K562 (cell line): Measurements from ENCODE around the gene TK1. TPM values are rescaled to one million over a fixed set of nuclear protein-coding genes. Genes with fewer than 3 reads are reported as not detected.

ENCODE experiments used
- ATAC-seq: fragments of 200-7000 bp; cut with Tn5 transposase; 3 replicates; pipeline ENCODE4 v1.9.1; 2020; ENCODE audit warnings: moderate library complexity
- BruUV-seq: library from RNA; stranded (reverse); fragments of 400-500 nt; replicated peaks from 2 replicates; lab custom pipeline; 2021; lab: Mats Ljungman, UMichigan
- CTCF ChIA-PET: fragments of 300-600 bp; formaldehyde crosslinking; extraction: SDS; loops from one replicate; lab custom pipeline; 2021; ENCODE audit warnings: low intra/inter-chr PET ratio; lab: Yijun Ruan, JAX
- POLR2A ChIA-PET: fragments of 300-600, 350-650 bp; sonication (Branson Sonifier 250); formaldehyde crosslinking; extraction: SDS; loops from one replicate; lab custom pipeline; 2021; ENCODE audit warnings: antibody characterized with exemption, inconsistent platforms; lab: Yijun Ruan, JAX
- DNase-seq, 4 experiments: peaks; one replicate each; pipeline versions ENCODE4 v3.0.0 to v3.0.0-alpha.2; 2011 to 2018; ENCODE audit warnings: low spot score in 3 of 4, mixed read lengths in 3 of 4; ENCODE audit errors: extremely low read depth in 1 of 4
- FAIRE-seq: peaks from 2 replicates; lab custom pipeline; 2011; peaks lifted over from hg19 to GRCh38; lab: Jason Lieb, UNC
- H2AFZ ChIP-seq: 2 replicates; pipeline ENCODE4 v1.6.0; 2011; ENCODE audit warnings: low read depth, low read length, control low read depth, inconsistent platforms
- H3K27ac ChIP-seq: fragments of 200-600 bp; 3 replicates; pipeline ENCODE4 v1.8.0; 2011; ENCODE audit warnings: low read depth, mild to moderate bottlenecking, control low read depth, inconsistent platforms, low read length, moderate library complexity, mixed read lengths; ENCODE audit errors: extremely low read depth
- H3K27me3 ChIP-seq, 2 experiments: fragments of 300-600 bp in 1 of 2; 2 replicates in 1 of 2; 3 replicates in 1 of 2; pipeline versions ENCODE4 v1.6.0 to v1.8.0; 2011; ENCODE audit warnings: inconsistent platforms in 2 of 2, low read length in 2 of 2, mild to moderate bottlenecking in 1 of 2, mixed read lengths in 1 of 2, moderate library complexity in 1 of 2; ENCODE audit not compliant: control insufficient read depth in 2 of 2, insufficient read depth in 2 of 2
- H3K36me3 ChIP-seq: fragments of 300-600 bp; 3 replicates; pipeline ENCODE4 v1.8.0; 2011; ENCODE audit warnings: mild to moderate bottlenecking, low read length, inconsistent platforms; ENCODE audit not compliant: control insufficient read depth, insufficient read depth
- H3K4me1 ChIP-seq, 2 experiments: fragments of 200-600 bp in 1 of 2; replicated peaks in 1 of 2; 2 replicates in 1 of 2; 3 replicates in 1 of 2; pipeline versions ENCODE4 v1.5.1 to v1.8.0; 2011; ENCODE audit warnings: inconsistent platforms in 2 of 2, low read length in 2 of 2, mild to moderate bottlenecking in 1 of 2, mixed read lengths in 1 of 2, moderate library complexity in 1 of 2; ENCODE audit not compliant: control insufficient read depth in 2 of 2, insufficient read depth in 2 of 2
- H3K4me2 ChIP-seq: 2 replicates; pipeline ENCODE4 v1.6.1; 2011; ENCODE audit warnings: low read length, control low read depth, inconsistent platforms, mixed read lengths; ENCODE audit not compliant: insufficient read depth
- H3K4me3 ChIP-seq: fragments of 200-600 bp; sonication (generic), shearing (Covaris generic); 2 replicates; pipeline ENCODE4 v1.5.1; 2016; ENCODE audit warnings: control low read depth, inconsistent platforms
- H3K79me2 ChIP-seq: fragments of 200-600 bp; 3 replicates; pipeline ENCODE4 v1.8.0; 2011; ENCODE audit warnings: low read length, inconsistent platforms; ENCODE audit not compliant: control insufficient read depth, insufficient read depth
- H3K9ac ChIP-seq, 2 experiments: 2 replicates each; pipeline versions ENCODE4 v1.6.0 to v1.6.1; 2011; ENCODE audit warnings: low read depth in 2 of 2, low read length in 2 of 2, control low read depth in 1 of 2, inconsistent platforms in 1 of 2, mild to moderate bottlenecking in 1 of 2, mixed read lengths in 1 of 2; ENCODE audit not compliant: insufficient read depth in 1 of 2
- H3K9me1 ChIP-seq: one replicate; pipeline ENCODE4 v1.6.0; 2011; ENCODE audit warnings: inconsistent platforms, mild to moderate bottlenecking, low read length, moderate library complexity; ENCODE audit not compliant: control insufficient read depth, insufficient read depth
- H3K9me3 ChIP-seq: replicated peaks from 2 replicates; pipeline ENCODE4 v1.5.1; 2011; ENCODE audit warnings: low read depth, low read length, inconsistent platforms; ENCODE audit not compliant: control insufficient read depth, insufficient read depth
- H4K20me1 ChIP-seq: replicated peaks from 2 replicates; pipeline ENCODE4 v1.6.1; 2011; ENCODE audit warnings: low read length, inconsistent platforms, mixed read lengths; ENCODE audit not compliant: control insufficient read depth, insufficient read depth
- RBFOX2 ChIP-seq: fragments of 200-400 bp; formaldehyde crosslinking; IDR thresholded peaks from 2 replicates; pipeline ENCODE4 v1.6.1; 2017; ENCODE audit warnings: low read depth, mild to moderate bottlenecking, low read length, moderate library complexity
- RBM34 ChIP-seq: fragments of 200-400 bp; formaldehyde crosslinking; IDR thresholded peaks from 2 replicates; pipeline ENCODE4 v1.6.1; 2018; ENCODE audit warnings: low read length, borderline replicate concordance; ENCODE audit not compliant: insufficient read depth
- WGBS: fragments of 100-300 bp; shearing (Covaris generic); methylation state at CpG from one replicate; pipeline ENCODE4 v1.1.6; 2016; ENCODE audit warnings: low coverage, mixed read lengths; ENCODE audit not compliant: insufficient coverage; ENCODE audit errors: missing lambda C conversion rate; 5-methylcytosine and 5-hydroxymethylcytosine counted together
- in situ Hi-C: fragments of 300-500 bp; cut with MboI; formaldehyde crosslinking; loops from 4 replicates; pipeline ENCODE4 v1.15.0; 2018; ENCODE audit warnings: inconsistent platforms, mixed read lengths
- intact Hi-C: fragments of 100-400 bp; cut with micrococcal nuclease; formaldehyde crosslinking; loops from 2 replicates; pipeline ENCODE4 v1.14.2; 2022
- polyA plus RNA-seq, 8 experiments: library from polyadenylated mRNA; depleted of rRNA in 4 of 8; stranded (reverse) in 5 of 8; unstranded in 3 of 8; fragments of >200 nt; fragmentation: Nextera tagmentation in 2 of 8; fragmentation: Illumina TruSeq in 1 of 8; extraction: Ambion mirVana in 2 of 8; extraction: Trizol in 1 of 8; gene quantifications; 2 replicates each; pipeline versions ENCODE4 v1.2.1 to v1.2.3, GENCODE V29; 2011 to 2014; ENCODE audit warnings: inconsistent platforms in 1 of 8, missing spikeins in 1 of 8
- total RNA-seq, 7 experiments: library from RNA; depleted of rRNA in 6 of 7; stranded (reverse); fragments of >200 nt in 6 of 7; fragmentation: Illumina TruSeq in 2 of 7; extraction: Trizol in 2 of 7; gene quantifications; 2 replicates each; pipeline versions ENCODE4 v1.2.1 to v1.2.3, GENCODE V29; 2011 to 2021; ENCODE audit warnings: low replicate concordance in 1 of 7
- TF ChIP-seq, protein P1 (sequence below): sonication (generic); formaldehyde crosslinking; IDR thresholded peaks from 2 replicates; pipeline ENCODE4 v1.8.1; 2023; ENCODE audit warnings: missing genetic modification reagents, mild to moderate bottlenecking, borderline replicate concordance

TK1 gene
- total and polyA plus RNA-seq, 9 of the 15 experiments (the other 6 are each of a cell fraction or from before 2014, with no cell fraction given), result 8.4 to 280 (median 103) TPM

DNA sequence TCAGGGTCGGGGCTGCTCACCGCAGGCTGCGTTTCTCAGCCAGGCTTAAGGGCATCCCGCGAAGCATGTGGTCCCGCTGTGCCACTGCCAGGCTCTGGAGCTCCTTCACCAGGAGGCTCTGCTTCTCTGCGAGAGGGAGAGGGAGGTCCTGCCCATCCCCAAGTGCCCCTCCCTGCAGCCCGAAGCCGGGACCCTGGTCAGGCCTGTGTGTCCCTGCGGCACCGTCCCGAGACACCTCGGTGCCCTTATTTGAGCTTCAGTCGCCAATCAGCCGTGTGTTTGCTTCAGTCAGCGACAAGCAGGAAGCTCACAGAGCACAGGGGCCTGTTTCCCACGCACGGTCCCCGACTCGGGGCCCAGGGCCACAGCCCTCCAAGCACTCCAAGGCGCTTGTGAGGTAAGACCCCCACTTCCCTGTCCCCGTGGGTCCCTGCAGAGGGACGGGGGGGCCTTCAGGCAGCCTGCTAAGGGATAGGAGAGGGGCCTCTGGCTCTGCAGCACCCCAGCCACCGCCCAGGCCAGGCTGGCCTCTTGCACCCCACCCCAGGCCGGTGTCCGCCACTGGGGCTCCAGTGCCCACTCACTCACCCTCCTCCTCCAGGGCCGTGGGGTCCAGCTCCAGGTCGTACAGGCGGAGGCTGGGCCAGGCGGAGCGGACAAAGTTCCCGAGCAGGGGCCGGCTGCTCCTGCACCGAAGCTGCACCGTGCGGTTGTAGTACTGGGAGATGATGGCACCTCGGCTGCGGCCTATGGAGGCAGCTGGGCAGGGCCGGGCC, 61.5 kb downstream of the TK1 start:
- CTCF ChIA-PET, result no interaction called here
- H3K27ac ChIP-seq, result no peak overlapping the region; the same call in 2 of the 3 replicates
- peaks cover 22 to 85% of the 10 kb centered on the region in 2 experiments for H3K4me1 ChIP-seq
- no TSS peak for BruUV-seq
- H3K27me3 ChIP-seq, result no peaks in the 10 kb centered on the region
- no peak overlapping the region for H2AFZ ChIP-seq
- H3K9ac ChIP-seq, result peak overlapping the region; percentile 82 to 95; a peak in 3 of 4 replicates
- no peak for DNase-seq
- H3K4me2 ChIP-seq, result no peak overlapping the region
- H3K9me1 ChIP-seq, result no peaks in the 10 kb centered on the region
- H3K9me3 ChIP-seq, result no peaks in the 10 kb centered on the region
- FAIRE-seq, result no peak
- POLR2A ChIA-PET, result interaction anchor here (0.8 kb wide), 1 partner anchor 11 kb away, joined by 3 read pairs; no protein-coding TSS in a partner anchor
- intact Hi-C loops, result loop anchor here (5.0 kb wide), 1 partner anchor 42 kb away; the partner anchor contains the start of gene SYNGR2
- ATAC-seq, result no peak
- no peak overlapping the region for H3K4me3 ChIP-seq
- peaks cover 68% of the 10 kb centered on the region for H3K36me3 ChIP-seq
- 96% methylated on average over 25 of the region's 39 CpGs for WGBS
- TF ChIP-seq, protein P1, sequence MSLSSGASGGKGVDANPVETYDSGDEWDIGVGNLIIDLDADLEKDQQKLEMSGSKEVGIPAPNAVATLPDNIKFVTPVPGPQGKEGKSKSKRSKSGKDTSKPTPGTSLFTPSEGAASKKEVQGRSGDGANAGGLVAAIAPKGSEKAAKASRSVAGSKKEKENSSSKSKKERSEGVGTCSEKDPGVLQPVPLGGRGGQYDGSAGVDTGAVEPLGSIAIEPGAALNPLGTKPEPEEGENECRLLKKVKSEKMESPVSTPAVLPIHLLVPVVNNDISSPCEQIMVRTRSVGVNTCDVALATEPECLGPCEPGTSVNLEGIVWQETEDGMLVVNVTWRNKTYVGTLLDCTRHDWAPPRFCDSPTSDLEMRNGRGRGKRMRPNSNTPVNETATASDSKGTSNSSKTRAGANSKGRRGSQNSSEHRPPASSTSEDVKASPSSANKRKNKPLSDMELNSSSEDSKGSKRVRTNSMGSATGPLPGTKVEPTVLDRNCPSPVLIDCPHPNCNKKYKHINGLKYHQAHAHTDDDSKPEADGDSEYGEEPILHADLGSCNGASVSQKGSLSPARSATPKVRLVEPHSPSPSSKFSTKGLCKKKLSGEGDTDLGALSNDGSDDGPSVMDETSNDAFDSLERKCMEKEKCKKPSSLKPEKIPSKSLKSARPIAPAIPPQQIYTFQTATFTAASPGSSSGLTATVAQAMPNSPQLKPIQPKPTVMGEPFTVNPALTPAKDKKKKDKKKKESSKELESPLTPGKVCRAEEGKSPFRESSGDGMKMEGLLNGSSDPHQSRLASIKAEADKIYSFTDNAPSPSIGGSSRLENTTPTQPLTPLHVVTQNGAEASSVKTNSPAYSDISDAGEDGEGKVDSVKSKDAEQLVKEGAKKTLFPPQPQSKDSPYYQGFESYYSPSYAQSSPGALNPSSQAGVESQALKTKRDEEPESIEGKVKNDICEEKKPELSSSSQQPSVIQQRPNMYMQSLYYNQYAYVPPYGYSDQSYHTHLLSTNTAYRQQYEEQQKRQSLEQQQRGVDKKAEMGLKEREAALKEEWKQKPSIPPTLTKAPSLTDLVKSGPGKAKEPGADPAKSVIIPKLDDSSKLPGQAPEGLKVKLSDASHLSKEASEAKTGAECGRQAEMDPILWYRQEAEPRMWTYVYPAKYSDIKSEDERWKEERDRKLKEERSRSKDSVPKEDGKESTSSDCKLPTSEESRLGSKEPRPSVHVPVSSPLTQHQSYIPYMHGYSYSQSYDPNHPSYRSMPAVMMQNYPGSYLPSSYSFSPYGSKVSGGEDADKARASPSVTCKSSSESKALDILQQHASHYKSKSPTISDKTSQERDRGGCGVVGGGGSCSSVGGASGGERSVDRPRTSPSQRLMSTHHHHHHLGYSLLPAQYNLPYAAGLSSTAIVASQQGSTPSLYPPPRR (CRISPR knock-in tag), result 0 out of 2 replicates have a peak, but pooled peaks have one; percentile 48
- TF ChIP-seq RBM34, result no peak
- peak; percentile 54 for TF ChIP-seq RBFOX2
- in situ Hi-C loops, result no loop called here
- H3K79me2 ChIP-seq, result peaks cover 80% of the 10 kb centered on the region
- H4K20me1 ChIP-seq, result no peaks in the 10 kb centered on the region; the same call in 1 of the 2 replicates
